OCI-LY3 (cell line): Measurements from ENCODE around the gene NR3C2.

Experiments used
- CTCF ChIP-seq: fragments of 200-600, 300-600 bp; sonication (generic); IDR thresholded peaks from 2 replicates; pipeline ENCODE4 v1.5.1; 2014; ENCODE audit warnings: antibody characterized with exemption, low read length, low read depth
- EZH2phosphoT487 ChIP-seq: fragments of 200-600 bp; shearing (Covaris generic); IDR thresholded peaks from 2 replicates; pipeline ENCODE4 v1.6.1; 2018; ENCODE audit warnings: antibody characterized with exemption, mixed run types, low read depth

GRCh38 chr4:148235809-148236208, 206.4 kb downstream of the NR3C2 start:
- TF ChIP-seq CTCF (no peak), EZH2phosphoT487 (no peak)
